Astrocyte of the spinal cord (primary cell): ENCODE results near the gene LPGAT1.

ENCODE experiments used
- DNase-seq: peaks from one replicate; pipeline ENCODE4 v3.0.0; 2011; ENCODE audit warnings: low read depth, low spot score
- H3K4me3 ChIP-seq: 2 replicates; pipeline ENCODE4 v1.5.1; 2011; ENCODE audit warnings: low read depth, mild to moderate bottlenecking, low read length, moderate library complexity
- in situ Hi-C: cut with HindIII; loops from 2 replicates; pipeline ENCODE4 v1.10.0; 2017; ENCODE audit warnings: low sequenced_read_pairs
- TF ChIP-seq, protein P1 (sequence below): IDR thresholded peaks from 2 replicates; pipeline ENCODE4 v1.5.1; 2012; ENCODE audit warnings: low read depth, mild to moderate bottlenecking, low read length, inconsistent platforms

Gene LPGAT1

DNA sequence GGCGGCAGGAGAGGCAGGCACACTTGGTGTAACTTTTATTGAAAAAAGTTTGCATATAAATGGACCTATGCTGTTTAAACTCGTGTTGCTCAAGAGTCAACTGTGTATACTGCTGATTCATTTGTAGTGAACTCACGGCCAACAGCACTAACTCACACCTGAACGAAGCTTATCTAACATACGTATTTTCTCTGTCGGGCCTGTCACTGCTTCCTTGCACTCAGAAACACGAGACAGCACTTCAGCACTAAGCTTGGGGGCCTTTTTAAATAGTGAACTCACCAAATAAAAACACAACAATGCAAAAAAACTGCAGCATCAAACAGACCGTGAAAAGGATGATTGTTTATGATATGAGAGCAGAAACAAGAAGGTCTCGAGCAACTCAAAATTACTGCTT, 96.2 kb downstream of the LPGAT1 start:
- in situ Hi-C loops: no loop called here
- TF ChIP-seq, protein P1, sequence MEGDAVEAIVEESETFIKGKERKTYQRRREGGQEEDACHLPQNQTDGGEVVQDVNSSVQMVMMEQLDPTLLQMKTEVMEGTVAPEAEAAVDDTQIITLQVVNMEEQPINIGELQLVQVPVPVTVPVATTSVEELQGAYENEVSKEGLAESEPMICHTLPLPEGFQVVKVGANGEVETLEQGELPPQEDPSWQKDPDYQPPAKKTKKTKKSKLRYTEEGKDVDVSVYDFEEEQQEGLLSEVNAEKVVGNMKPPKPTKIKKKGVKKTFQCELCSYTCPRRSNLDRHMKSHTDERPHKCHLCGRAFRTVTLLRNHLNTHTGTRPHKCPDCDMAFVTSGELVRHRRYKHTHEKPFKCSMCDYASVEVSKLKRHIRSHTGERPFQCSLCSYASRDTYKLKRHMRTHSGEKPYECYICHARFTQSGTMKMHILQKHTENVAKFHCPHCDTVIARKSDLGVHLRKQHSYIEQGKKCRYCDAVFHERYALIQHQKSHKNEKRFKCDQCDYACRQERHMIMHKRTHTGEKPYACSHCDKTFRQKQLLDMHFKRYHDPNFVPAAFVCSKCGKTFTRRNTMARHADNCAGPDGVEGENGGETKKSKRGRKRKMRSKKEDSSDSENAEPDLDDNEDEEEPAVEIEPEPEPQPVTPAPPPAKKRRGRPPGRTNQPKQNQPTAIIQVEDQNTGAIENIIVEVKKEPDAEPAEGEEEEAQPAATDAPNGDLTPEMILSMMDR: no peak
- H3K4me3 ChIP-seq: no peak overlapping the region
- no peak for DNase-seq

DNA sequence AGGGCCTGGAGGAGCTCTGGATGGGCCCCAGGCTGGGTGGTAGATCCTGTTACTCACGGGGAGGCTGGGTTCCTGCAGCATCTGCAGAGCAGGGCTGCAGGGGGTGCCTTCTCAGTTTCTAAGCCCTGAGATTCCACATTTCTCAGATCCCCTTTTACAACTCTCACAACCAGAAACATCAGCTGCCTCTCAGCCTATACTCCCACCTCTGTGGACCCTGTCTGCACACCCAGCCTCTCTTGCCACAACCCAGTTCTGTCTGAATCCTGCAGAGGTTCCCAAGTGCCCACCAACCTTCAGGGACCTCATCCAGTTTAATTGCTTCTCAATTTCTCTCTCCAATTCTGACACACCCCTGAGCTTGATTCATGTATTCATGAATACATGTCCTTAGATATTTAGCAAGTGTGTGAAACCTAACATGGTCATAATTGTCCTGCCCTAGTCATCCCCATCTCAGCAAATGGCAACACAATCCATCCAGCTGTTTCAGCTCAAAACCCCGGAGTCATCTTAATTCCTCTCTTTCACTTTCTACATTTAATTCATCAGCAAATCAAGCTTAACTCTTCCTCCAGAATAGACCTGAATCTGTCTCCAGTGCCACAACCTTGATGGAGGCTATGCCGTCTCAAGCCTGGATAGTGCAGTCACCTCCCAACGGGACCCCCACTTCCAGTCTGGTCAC, 98.1 kb downstream of the LPGAT1 start:
- H3K4me3 ChIP-seq: no peak overlapping the region
- no peak for DNase-seq
- in situ Hi-C loops: no loop called here
- TF ChIP-seq, protein P1: no peak

DNA sequence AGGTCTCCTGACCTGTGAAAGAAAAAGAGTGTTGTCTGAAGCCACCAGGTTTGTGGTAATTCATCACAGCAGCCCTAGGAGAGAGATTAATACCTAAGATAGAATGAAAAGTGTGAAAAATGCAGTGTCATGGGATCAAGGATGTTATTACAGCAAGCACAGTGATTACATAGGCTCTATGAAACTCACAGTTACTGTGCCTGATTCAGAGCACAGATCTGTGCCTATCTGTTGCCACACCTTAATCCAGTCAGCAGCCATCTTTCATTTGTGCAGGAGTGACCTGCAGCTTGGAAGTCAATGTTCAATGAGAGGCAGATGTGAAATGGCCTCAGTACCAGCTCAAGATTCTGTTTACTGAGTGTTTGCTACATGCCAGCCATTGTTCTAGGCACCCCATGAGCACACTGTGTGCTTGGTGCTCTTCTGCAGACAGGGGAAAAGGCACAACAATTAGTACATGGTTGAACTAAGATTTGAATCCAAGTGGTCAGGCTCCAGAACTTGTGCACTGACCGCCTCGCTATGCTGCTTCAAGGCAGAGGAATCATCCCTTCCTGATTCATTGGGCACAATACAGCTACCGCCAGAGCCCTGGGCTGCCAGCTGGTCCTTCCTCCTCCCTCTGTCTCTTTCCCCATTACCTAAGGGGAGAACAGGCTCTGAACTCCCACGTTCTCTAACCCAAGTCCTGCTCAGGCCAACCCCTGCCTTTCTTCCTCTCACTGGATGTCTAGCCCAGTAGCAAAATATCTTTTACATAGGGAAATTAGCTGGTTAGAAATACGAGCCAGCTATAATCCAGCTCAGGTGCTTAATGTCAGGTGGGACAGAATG, 98.9 kb downstream of the LPGAT1 start:
- TF ChIP-seq, protein P1: no peak
- no peak overlapping the region for H3K4me3 ChIP-seq
- no peak for DNase-seq

DNA sequence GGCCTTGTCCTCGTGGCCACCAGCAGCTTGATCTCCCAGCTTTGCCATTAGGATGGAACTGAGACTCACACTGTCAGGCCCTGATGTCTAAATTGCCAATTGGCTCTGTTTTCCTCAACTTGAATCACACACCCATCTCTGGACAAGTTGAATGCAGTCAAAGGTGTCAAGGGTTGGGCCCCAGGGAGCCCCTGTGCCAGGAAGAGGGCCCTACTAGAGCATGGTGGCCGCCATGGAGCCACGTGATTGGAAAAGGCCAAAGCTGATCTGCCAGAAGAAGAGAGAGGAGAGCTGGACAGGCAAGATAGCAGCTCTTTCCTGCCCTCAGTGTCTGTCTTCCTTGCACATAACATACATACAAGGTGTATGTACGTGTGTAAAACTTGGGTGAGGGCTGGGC, 100.2 kb downstream of the LPGAT1 start:
- TF ChIP-seq, protein P1: no peak
- in situ Hi-C loops: no loop called here
- no peak overlapping the region for H3K4me3 ChIP-seq

More for the DNA sequence above, 98.9 kb downstream of the LPGAT1 start:
- in situ Hi-C loops: no loop called here

DNA sequence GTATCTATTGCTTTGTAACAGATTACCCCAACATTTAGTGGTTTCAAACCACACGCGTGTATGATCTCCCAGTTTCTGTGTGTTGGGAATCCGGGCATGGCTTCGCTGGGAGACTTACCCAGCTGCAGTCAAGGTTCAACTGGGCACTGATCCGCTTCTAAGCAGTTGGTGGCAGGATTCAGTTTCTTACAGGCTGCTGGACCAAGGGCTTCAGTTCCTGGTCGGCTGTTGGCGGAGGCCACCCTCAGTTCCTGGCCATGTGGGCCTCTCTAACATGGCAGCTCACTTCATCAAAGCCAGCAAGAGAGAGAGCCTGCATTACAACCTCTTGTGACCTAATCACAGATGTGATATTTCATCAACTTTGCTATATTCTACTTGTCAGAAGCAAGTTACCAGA, 101.3 kb downstream of the LPGAT1 start:
- in situ Hi-C loops: no loop called here
- no peak overlapping the region for H3K4me3 ChIP-seq
- TF ChIP-seq, protein P1: no peak

More for the DNA sequence above, 100.2 kb downstream of the LPGAT1 start:
- no peak for DNase-seq

DNA sequence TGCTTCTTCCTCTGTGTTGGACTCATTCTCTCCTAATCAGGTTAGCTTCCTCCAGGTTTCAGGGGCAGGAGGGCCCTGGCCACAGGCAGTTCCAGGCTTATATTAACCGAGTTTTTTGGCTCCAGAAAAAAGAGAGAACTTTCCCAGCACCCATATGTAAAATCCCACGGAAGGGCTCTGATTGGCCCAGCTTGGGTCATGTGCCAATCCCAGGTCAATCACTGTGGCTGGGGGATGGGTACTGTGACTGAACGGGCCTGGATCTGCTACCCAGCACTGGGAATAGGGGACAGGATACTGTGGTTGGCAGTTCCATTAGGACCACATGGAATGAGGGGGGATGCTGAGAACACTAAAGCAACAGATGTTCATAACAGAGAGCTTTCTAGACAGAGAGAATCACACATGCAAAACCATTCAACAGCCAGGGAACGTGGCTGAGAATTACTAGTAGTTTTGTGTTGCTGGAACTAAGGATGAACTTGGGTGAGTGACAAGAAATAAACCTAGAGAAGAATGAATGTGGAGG, 104.0 kb downstream of the LPGAT1 start:
- no peak for DNase-seq
- TF ChIP-seq, protein P1: no peak
- in situ Hi-C loops: no loop called here
- H3K4me3 ChIP-seq: no peak overlapping the region

More for the DNA sequence above, 101.3 kb downstream of the LPGAT1 start:
- DNase-seq: no peak
